HepG2 (cell line): ENCODE measurements around the gene WDR37. TPM values are rescaled to one million over a fixed set of nuclear protein-coding genes. Genes with fewer than 3 reads are reported as not detected.

Experiments used
- ATAC-seq: fragments of 200-7000 bp; cut with Tn5 transposase; 3 replicates; pipeline ENCODE4 v1.9.1; 2020; ENCODE audit warnings: mild to moderate bottlenecking, moderate library complexity
- BruUV-seq: library from RNA; stranded (reverse); fragments of 400-500 nt; replicated peaks from 2 replicates; lab custom pipeline; 2021; lab: Mats Ljungman, UMichigan
- CTCF ChIA-PET: fragments of 300-600 bp; formaldehyde crosslinking; extraction: SDS; loops from one replicate; lab custom pipeline; 2021; ENCODE audit warnings: low total read pairs, inconsistent platforms, low intra/inter-chr PET ratio; lab: Yijun Ruan, JAX
- POLR2A ChIA-PET: fragments of 350-600 bp; sonication (Branson Sonifier 250); formaldehyde crosslinking; loops from one replicate; lab custom pipeline; 2020; ENCODE audit warnings: antibody characterized with exemption, inconsistent platforms; lab: Yijun Ruan, JAX
- DNase-seq: peaks from one replicate; pipeline ENCODE4 v3.0.0-alpha.2; 2015; ENCODE audit warnings: low spot score
- FAIRE-seq: peaks from 3 replicates; lab custom pipeline; 2011; peaks lifted over from hg19 to GRCh38; lab: Jason Lieb, UNC
- H2AFZ ChIP-seq: one replicate; pipeline ENCODE4 v1.6.1; 2011; ENCODE audit warnings: low read length, inconsistent platforms
- H3K27ac ChIP-seq: fragments of 300-600 bp; 3 replicates; pipeline ENCODE4 v1.8.0; 2011; ENCODE audit warnings: mixed run types, mild to moderate bottlenecking, mixed read lengths, low read length, inconsistent platforms; ENCODE audit not compliant: insufficient read depth; ENCODE audit errors: extremely low read length
- H3K27me3 ChIP-seq, 2 experiments: fragments of 200-600 bp in 1 of 2; 2 replicates in 1 of 2; 3 replicates in 1 of 2; pipeline versions ENCODE4 v1.6.0 to v1.8.0; 2011; ENCODE audit warnings: low read length in 2 of 2, mild to moderate bottlenecking in 2 of 2, moderate library complexity in 2 of 2, inconsistent platforms in 1 of 2; ENCODE audit not compliant: insufficient read depth in 2 of 2, control insufficient read depth in 1 of 2
- H3K36me3 ChIP-seq, 2 experiments: fragments of 200-600 bp in 1 of 2; replicated peaks in 1 of 2; 2 replicates in 1 of 2; 3 replicates in 1 of 2; pipeline versions ENCODE4 v1.5.1 to v1.8.0; 2011; ENCODE audit warnings: low read length in 2 of 2, inconsistent platforms in 1 of 2; ENCODE audit not compliant: insufficient read depth in 2 of 2, control insufficient read depth in 1 of 2
- H3K4me1 ChIP-seq: 2 replicates; pipeline ENCODE4 v1.5.1; 2012; ENCODE audit warnings: low read length, inconsistent platforms; ENCODE audit not compliant: insufficient read depth
- H3K4me2 ChIP-seq: 2 replicates; pipeline ENCODE4 v1.6.0; 2011; ENCODE audit warnings: low read depth, low read length, inconsistent platforms
- H3K4me3 ChIP-seq, 3 experiments: fragments of 200-600 bp in 1 of 3; sonication (generic), shearing (Covaris generic) in 1 of 3; replicated peaks in 1 of 3; 2 replicates each; pipeline ENCODE4 v1.5.1; 2011 to 2016; ENCODE audit warnings: low read length in 3 of 3, inconsistent platforms in 2 of 3, low read depth in 2 of 3, mild to moderate bottlenecking in 2 of 3, control low read depth in 1 of 3, mixed read lengths in 1 of 3; ENCODE audit not compliant: insufficient read depth in 1 of 3
- H3K79me2 ChIP-seq: one replicate; pipeline ENCODE4 v1.6.1; 2011; ENCODE audit warnings: low read length, inconsistent platforms; ENCODE audit not compliant: insufficient read depth
- H3K9ac ChIP-seq: 2 replicates; pipeline ENCODE4 v1.6.0; 2011; ENCODE audit warnings: mild to moderate bottlenecking, low read depth, low read length, inconsistent platforms; ENCODE audit not compliant: insufficient read depth
- H3K9me3 ChIP-seq: 2 replicates; pipeline ENCODE4 v1.5.1; 2012; ENCODE audit warnings: mild to moderate bottlenecking, low read length
- H4K20me1 ChIP-seq: 2 replicates; pipeline ENCODE4 v1.6.0; 2011; ENCODE audit warnings: inconsistent platforms, mild to moderate bottlenecking, low read length, moderate library complexity; ENCODE audit not compliant: insufficient read depth
- ATF7-NPFF ChIP-seq: sonication (generic); formaldehyde crosslinking; IDR thresholded peaks from 2 replicates; pipeline ENCODE4 v1.8.1; 2023; ENCODE audit warnings: mild to moderate bottlenecking, low read depth, missing genetic modification reagents, moderate library complexity
- CENPX ChIP-seq: sonication (generic); formaldehyde crosslinking; IDR thresholded peaks from 2 replicates; pipeline ENCODE4 v1.9.0; 2021; ENCODE audit warnings: mild to moderate bottlenecking, missing genetic modification reagents, moderate library complexity
- ETV5 ChIP-seq: IDR thresholded peaks from 2 replicates; pipeline ENCODE4 v1.6.1; 2018; ENCODE audit warnings: missing biosample characterization, missing genetic modification reagents, inconsistent platforms, borderline replicate concordance
- FOSL1 ChIP-seq: sonication (generic); formaldehyde crosslinking; IDR thresholded peaks from 2 replicates; pipeline ENCODE4 v1.9.0; 2021; ENCODE audit warnings: missing genetic modification reagents, borderline replicate concordance
- FOSL2 ChIP-seq: sonication (generic); formaldehyde crosslinking; IDR thresholded peaks from 2 replicates; pipeline ENCODE4 v1.4.0; 2020; ENCODE audit warnings: missing genetic modification reagents
- GABPB1 ChIP-seq: IDR thresholded peaks from 2 replicates; pipeline ENCODE4 v1.6.1; 2016; ENCODE audit warnings: mild to moderate bottlenecking, missing genetic modification reagents, moderate library complexity, missing compliant biosample characterization
- KDM3A ChIP-seq: IDR thresholded peaks from 2 replicates; pipeline ENCODE4 v1.6.1; 2018; ENCODE audit warnings: low read depth, missing compliant biosample characterization
- NFIB ChIP-seq: sonication (generic); formaldehyde crosslinking; IDR thresholded peaks from 2 replicates; pipeline ENCODE4 v1.9.0; 2021; ENCODE audit warnings: missing genetic modification reagents, mild to moderate bottlenecking, borderline replicate concordance
- RFX1 ChIP-seq: fragments of 450-650 bp; IDR thresholded peaks from 2 replicates; pipeline ENCODE4 v1.6.1; 2017
- RNF219 ChIP-seq: sonication (generic); formaldehyde crosslinking; IDR thresholded peaks from 2 replicates; pipeline ENCODE4 v1.5.0; 2020; ENCODE audit warnings: mild to moderate bottlenecking, missing genetic modification reagents
- SALL1 ChIP-seq: sonication (generic); formaldehyde crosslinking; IDR thresholded peaks from 2 replicates; pipeline ENCODE4 v1.8.0; 2022; ENCODE audit warnings: mild to moderate bottlenecking, missing genetic modification reagents
- SMC3 ChIP-seq: IDR thresholded peaks from 2 replicates; pipeline ENCODE4 v1.6.1; 2011; ENCODE audit warnings: low read length, improper control_type of control experiment
- SOX5 ChIP-seq: IDR thresholded peaks from 2 replicates; pipeline ENCODE4 v1.6.1; 2016; ENCODE audit warnings: borderline replicate concordance
- ZFP90 ChIP-seq: sonication (generic); formaldehyde crosslinking; IDR thresholded peaks from 2 replicates; pipeline ENCODE4 v1.8.0; 2022; ENCODE audit warnings: missing genetic modification reagents, mild to moderate bottlenecking, inconsistent platforms, borderline replicate concordance
- ZFP91 ChIP-seq: sonication (generic); formaldehyde crosslinking; IDR thresholded peaks from 2 replicates; pipeline ENCODE4 v1.9.0; 2022; ENCODE audit warnings: missing genetic modification reagents, mild to moderate bottlenecking, borderline replicate concordance
- ZNF510 ChIP-seq: sonication (generic); formaldehyde crosslinking; IDR thresholded peaks from 2 replicates; pipeline ENCODE4 v1.4.0; 2020; ENCODE audit warnings: low read depth, mild to moderate bottlenecking, missing genetic modification reagents
- ZNF75D ChIP-seq: sonication (generic); formaldehyde crosslinking; IDR thresholded peaks from 2 replicates; pipeline ENCODE4 v1.8.1; 2023; ENCODE audit warnings: missing genetic modification reagents, mild to moderate bottlenecking, borderline replicate concordance
- WGBS: methylation state at CpG from one replicate; pipeline ENCODE4 v1.1.6; 2017; ENCODE audit warnings: low lambda C conversion rate; 5-methylcytosine and 5-hydroxymethylcytosine counted together
- in situ Hi-C: cut with HindIII; loops from 2 replicates; pipeline ENCODE4 v1.10.0; 2017; ENCODE audit warnings: low pct_unique_long_range_greater_than_20kb; ENCODE audit not compliant: extremely low pct_ligation_motif_present
- intact Hi-C: fragments of 100-400 bp; cut with micrococcal nuclease; formaldehyde crosslinking; loops from one replicate; pipeline ENCODE4 v1.10.0; 2022; ENCODE audit not compliant: unreplicated experiment
- polyA plus RNA-seq, 8 experiments: library from polyadenylated mRNA; depleted of rRNA in 3 of 8; stranded (reverse) in 7 of 8; unstranded in 1 of 8; fragments of >200 nt; fragmentation: Illumina TruSeq in 4 of 8; extraction: Trizol in 4 of 8; gene quantifications; 2 replicates each; pipeline versions ENCODE4 v1.2.1 to v1.2.3, GENCODE V29; 2011 to 2016; ENCODE audit warnings: low read depth in 4 of 8, missing spikeins in 1 of 8, mixed read lengths in 1 of 8; ENCODE audit not compliant: insufficient read depth in 1 of 8
- total RNA-seq, 5 experiments: library from RNA; depleted of rRNA; stranded (reverse); fragments of >200 nt; fragmentation: Illumina TruSeq; extraction: Trizol; gene quantifications; 2 replicates each; pipeline ENCODE4 v1.2.3, GENCODE V29; 2016; ENCODE audit warnings: low read depth in 1 of 5

The WDR37 gene
- total and polyA plus RNA-seq, 2 of the 13 experiments (the other 11 are each of a cell fraction or from before 2014, with no cell fraction given): 5.9 to 7.5 TPM

- TF ChIP-seq ZFP91 (CRISPR knock-in tag) (no peak), FOSL2 (CRISPR knock-in tag) (peak; percentile 77), ETV5 (CRISPR knock-in tag) (peak; percentile 53; the same call in 1 of the 2 replicates), ZFP90 (CRISPR knock-in tag) (no peak), SOX5 (CRISPR knock-in tag) (0 out of 2 replicates have a peak, but pooled peaks have one; percentile 12), SALL1 (CRISPR knock-in tag) (peak; percentile 12; the same call in 1 of the 2 replicates), SMC3 (peak; percentile 35; the same call in 1 of the 2 replicates), FOSL1 (CRISPR knock-in tag) (peak; percentile 38; the same call in 1 of the 2 replicates)
Observed at GRCh38 chr10:1109795-1110673, 53.8 kb downstream of the WDR37 start (continued).

- H3K27ac ChIP-seq: no peak overlapping the region
- no TSS peak for BruUV-seq
- TF ChIP-seq KDM3A (CRISPR knock-in tag) (no peak), ATF7-NPFF (CRISPR knock-in tag) (no peak), ZNF75D (CRISPR knock-in tag) (no peak), NFIB (no peak), GABPB1 (CRISPR knock-in tag) (no peak), RFX1 (no peak), ZNF510 (no peak), CENPX (CRISPR knock-in tag) (no peak), RNF219 (CRISPR knock-in tag) (no peak)
Observed at GRCh38 chr10:1110674-1111119, 54.5 kb downstream of the WDR37 start.

More at GRCh38 chr10:1110674-1111119, 54.5 kb downstream of the WDR37 start:
- H3K9ac ChIP-seq: no peak overlapping the region
- in situ Hi-C loops (no loop called here), intact Hi-C loops (loop anchor here (5.0 kb wide), 1 partner anchor 622 kb away; no protein-coding TSS in a partner anchor)
- ChIA-PET CTCF (no interaction called here), POLR2A (interaction anchor here (0.7 kb wide), 1 partner anchor 61 kb away, joined by 3 read pairs; no protein-coding TSS in a partner anchor)
- peaks cover 11% of the 10 kb centered on the region for H4K20me1 ChIP-seq
- H3K9me3 ChIP-seq: no peaks in the 10 kb centered on the region
- no peak for ATAC-seq
- H3K4me1 ChIP-seq: peaks cover 17% of the 10 kb centered on the region; the same call in 1 of the 2 replicates
- no peak overlapping the region for H3K4me3 ChIP-seq
- H3K27me3 ChIP-seq: no peaks in the 10 kb centered on the region
- no peak for DNase-seq
- no peak overlapping the region for H2AFZ ChIP-seq
- no peak for FAIRE-seq
- H3K79me2 ChIP-seq: no peaks in the 10 kb centered on the region
- 97% methylated on average over 6 of the region's 12 CpGs for WGBS
- peaks cover 19 to 45% of the 10 kb centered on the region in 2 experiments; a peak in 4 of 5 replicates for H3K36me3 ChIP-seq
- H3K4me2 ChIP-seq: no peak overlapping the region
